CD4-positive, alpha-beta T cell treated with Interleukin-6 at 100 ng/mL for 8 hours (primary cell): ENCODE measurements around the gene RETREG2.

Experiments
- DNase-seq: peaks from one replicate; pipeline ENCODE4 v3.0.0-alpha.2; 2020; ENCODE audit warnings: mixed read lengths, low spot score

RETREG2 gene

DNA sequence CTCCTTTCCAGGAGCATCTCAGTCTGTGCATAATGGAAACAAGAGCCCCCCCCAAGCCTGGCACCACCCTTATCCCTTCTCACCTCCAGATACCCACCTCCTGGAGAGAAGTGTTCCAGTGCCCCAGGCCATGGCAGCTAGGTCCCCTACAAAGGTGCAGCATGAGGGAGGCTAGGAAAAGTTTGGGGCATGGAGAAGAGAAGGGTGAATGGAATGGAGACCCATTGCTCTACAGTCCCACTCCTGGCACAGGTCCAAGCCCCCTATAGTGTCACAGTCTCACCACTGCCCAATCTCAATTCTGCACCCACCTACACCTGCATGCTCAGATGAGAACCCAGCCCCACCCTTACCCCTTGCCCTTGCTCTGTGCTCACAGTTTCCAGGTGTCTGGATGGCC lies 9.1 kb upstream of the RETREG2 start:
- DNase-seq, result no peak

GRCh38 chr2:219169930-219170654 lies 8.0 kb upstream of the RETREG2 start, which contains the start of gene SLC23A3:
Gene SLC23A3 (minus strand): TSS chr2:219170029. CDS start chr2:219169984, 45 bp downstream.
- DNase-seq, result no peak

DNA sequence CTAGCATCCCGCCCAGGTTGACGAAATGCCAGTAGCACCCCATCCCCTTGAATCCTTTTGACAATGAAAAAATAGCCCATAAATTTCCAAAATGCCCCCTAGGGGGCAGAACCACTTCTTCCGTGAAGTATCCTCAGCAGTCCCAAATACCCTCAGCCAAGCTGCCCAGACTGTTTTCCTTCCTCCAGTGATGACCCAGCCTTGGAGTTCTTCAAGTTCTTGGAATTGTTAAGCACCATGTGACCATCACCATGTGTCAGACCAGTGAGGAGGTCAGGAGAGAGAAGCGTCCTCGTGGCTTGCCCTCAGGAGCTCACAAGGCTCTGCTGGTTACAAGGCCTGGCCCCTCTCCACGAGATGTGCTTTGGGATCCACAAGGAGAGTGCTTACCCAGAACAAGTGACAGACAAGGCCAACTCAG lies 6.8 kb upstream of the RETREG2 start:
- DNase-seq, result peak; percentile 51

- no peak for DNase-seq
Measured at GRCh38 chr2:219172231-219173154, 5.6 kb upstream of the RETREG2 start.

DNA sequence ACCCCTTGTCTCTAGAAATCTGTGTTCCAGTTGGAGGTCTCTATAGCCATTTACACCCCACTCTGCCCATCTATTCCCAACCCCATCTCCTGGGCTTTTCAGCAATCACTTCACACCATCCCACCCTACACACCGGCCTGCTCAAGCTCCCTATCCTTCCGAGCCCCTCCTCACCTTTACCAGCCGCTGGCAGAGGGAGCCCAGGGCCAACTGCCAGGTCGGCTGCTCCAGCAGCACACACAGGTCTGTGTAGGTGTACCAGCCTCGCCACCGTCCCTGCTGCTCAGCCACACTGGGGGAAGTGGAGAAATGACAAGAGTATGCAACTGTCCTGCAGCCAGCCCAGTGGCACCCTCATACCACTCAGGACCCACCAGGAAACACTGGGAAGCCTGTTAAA lies 4.9 kb upstream of the RETREG2 start:
- no peak for DNase-seq

- no peak for DNase-seq
Measured at GRCh38 chr2:219174146-219174545, 3.9 kb upstream of the RETREG2 start.

GRCh38 chr2:219174801-219175200 lies 3.3 kb upstream of the RETREG2 start:
- DNase-seq, result no peak

- no peak for DNase-seq
Measured at GRCh38 chr2:219175486-219175885, 2.6 kb upstream of the RETREG2 start.

DNA sequence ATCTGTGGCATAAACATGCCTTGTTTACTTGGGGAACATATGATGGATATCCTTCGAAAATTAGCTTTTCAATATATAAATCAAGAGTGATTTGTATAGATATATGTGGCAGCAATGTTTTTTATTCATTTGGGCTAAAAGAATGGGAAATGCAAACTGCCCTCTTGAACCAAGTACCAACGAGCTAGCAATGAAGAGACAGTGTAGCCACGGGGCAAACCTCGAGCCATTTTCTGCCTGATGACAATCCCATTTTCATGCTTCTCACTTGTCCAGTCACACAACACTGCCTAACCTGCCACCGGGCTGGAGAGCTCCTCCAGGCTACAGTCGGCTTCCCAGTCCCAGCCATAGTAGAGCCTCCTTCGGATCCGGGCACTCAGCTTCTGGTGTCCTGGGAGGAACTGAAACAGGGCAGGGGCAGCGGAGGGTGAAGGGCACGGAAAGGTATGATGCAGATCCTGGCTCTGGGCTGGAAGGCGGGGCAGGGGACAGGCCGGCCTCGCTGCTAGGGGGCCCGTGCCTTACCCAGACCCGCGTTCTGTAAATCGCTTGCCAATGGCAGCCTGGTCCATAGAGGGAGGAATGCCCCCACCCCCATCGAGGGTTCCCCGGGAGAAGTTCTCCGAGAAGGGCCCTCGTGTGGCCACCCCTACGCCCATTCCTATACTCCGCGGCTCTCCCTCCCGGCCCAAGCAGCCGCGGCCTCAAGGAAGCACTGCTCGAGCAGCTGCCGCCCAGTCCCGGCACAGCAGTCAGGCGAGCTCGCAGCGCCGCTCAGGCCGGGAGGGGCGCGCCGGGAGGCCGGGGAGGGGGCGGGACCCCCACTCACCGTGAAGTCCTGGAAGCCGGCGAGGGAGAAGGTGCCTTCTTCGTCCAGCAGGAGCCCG lies 1.9 kb upstream of the RETREG2 start:
- no peak for DNase-seq

GRCh38 chr2:219176818-219177551 lies 1.1 kb upstream of the RETREG2 start, which contains the start of gene CNPPD1:
Gene CNPPD1 (minus strand): TSS chr2:219176925. CDS start chr2:219176828, 97 bp downstream.
- peak; percentile 86 for DNase-seq

GRCh38 chr2:219178377-219179175 lies 501 bp downstream of the RETREG2 start:
- DNase-seq, result peak; percentile 10

DNA sequence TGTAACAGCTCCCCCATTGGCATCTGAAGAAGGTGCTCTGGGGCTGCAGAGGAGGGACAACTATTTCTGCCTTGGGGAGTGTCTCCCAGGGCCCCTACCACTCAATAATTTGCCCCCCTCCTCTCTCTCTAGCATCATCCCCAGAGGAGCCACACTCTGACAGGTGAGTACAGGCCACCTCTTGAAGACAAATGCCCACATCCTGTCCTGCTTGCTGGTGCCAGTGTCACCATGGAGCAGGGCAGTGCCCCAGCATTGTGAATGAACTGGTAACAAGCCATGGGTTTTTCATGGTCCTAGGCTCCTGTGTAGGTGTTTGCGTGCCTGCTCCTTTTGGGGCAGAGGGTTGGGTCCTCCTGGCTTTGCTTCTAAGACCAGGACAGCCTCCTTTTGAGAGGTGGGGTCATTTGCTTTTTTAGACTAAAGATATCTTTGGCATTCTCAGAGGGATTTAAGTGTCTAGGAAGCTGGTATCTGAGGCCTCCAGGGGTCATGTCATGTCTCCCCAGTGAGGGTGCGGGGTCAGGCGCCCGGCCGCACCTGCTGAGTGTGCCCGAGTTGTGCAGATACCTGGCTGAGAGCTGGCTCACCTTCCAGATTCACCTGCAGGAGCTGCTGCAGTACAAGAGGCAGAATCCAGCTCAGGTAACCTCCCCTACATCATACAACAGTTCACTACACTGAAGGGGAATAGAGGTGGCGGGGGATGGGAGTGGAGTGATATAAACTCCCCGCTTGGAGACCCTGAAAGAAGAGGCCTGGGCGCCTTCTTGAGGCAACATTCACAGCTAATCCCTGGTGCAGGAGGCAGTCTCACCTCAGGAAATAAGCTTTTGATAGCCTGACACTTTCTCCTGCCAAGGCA lies 1.8 kb downstream of the RETREG2 start:
- no peak for DNase-seq

- DNase-seq, result no peak
Measured at GRCh38 chr2:219180961-219181360, 2.9 kb downstream of the RETREG2 start.

DNA sequence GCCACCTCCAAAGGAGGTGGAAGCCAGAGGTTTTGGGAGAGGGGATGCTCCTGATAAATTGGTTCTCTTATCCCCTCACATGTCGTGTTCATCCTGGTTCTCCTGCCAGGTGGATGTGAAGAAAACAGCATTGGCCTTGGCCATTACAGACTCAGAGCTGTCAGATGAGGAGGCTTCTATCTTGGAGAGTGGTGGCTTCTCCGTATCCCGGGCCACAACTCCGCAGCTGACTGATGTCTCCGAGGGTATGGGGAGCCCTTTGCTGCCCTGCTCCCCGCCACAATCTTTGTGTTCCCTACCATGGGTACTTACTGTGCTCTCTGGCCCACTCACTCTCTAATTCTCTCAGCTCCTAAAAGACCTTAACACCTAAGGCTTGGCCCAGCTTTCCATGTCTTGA lies 3.5 kb downstream of the RETREG2 start:
- DNase-seq, result no peak

DNA sequence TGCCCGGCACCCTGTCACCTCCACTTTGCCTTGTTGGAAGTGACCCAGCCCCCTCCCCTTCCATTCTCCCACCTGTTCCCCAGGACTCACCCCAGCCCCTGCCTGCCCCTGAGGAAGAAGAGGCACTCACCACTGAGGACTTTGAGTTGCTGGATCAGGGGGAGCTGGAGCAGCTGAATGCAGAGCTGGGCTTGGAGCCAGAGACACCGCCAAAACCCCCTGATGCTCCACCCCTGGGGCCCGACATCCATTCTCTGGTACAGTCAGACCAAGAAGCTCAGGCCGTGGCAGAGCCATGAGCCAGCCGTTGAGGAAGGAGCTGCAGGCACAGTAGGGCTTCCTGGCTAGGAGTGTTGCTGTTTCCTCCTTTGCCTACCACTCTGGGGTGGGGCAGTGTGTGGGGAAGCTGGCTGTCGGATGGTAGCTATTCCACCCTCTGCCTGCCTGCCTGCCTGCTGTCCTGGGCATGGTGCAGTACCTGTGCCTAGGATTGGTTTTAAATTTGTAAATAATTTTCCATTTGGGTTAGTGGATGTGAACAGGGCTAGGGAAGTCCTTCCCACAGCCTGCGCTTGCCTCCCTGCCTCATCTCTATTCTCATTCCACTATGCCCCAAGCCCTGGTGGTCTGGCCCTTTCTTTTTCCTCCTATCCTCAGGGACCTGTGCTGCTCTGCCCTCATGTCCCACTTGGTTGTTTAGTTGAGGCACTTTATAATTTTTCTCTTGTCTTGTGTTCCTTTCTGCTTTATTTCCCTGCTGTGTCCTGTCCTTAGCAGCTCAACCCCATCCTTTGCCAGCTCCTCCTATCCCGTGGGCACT lies 4.5 kb downstream of the RETREG2 start:
- DNase-seq, result no peak

DNA sequence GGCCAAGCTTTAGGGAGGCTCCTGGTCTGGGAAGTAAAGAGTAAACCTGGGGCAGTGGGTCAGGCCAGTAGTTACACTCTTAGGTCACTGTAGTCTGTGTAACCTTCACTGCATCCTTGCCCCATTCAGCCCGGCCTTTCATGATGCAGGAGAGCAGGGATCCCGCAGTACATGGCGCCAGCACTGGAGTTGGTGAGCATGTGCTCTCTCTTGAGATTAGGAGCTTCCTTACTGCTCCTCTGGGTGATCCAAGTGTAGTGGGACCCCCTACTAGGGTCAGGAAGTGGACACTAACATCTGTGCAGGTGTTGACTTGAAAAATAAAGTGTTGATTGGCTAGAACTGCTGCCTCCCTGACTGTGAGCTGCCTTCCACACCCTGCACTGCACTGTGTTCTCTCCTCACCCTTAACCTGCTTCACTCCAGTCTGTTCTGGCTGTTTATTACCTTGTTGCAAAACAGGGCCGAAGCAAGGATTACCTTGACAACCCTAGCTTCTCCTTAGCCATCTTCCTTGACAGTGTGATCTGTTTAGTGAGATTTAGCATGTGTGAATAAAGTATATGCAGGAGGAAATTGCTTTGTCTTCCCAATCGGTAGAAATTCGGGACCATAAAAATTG lies 5.2 kb downstream of the RETREG2 start:
- no peak for DNase-seq

GRCh38 chr2:219184121-219184520 lies 6.0 kb downstream of the RETREG2 start:
- DNase-seq, result no peak
